HG02798 (cell line): Measurements from ENCODE around the gene YTHDF1.

ENCODE experiments used
- ATAC-seq: cut with Tn5 transposase; IDR thresholded peaks from one replicate; pipeline ENCODE4 v1.9.1; 2021; ENCODE audit warnings: mild to moderate bottlenecking; ENCODE audit not compliant: unreplicated experiment, poor library complexity

Gene YTHDF1

GRCh38 chr20:63249891-63250290 is 34.0 kb upstream of the YTHDF1 start:
- no peak for ATAC-seq

DNA sequence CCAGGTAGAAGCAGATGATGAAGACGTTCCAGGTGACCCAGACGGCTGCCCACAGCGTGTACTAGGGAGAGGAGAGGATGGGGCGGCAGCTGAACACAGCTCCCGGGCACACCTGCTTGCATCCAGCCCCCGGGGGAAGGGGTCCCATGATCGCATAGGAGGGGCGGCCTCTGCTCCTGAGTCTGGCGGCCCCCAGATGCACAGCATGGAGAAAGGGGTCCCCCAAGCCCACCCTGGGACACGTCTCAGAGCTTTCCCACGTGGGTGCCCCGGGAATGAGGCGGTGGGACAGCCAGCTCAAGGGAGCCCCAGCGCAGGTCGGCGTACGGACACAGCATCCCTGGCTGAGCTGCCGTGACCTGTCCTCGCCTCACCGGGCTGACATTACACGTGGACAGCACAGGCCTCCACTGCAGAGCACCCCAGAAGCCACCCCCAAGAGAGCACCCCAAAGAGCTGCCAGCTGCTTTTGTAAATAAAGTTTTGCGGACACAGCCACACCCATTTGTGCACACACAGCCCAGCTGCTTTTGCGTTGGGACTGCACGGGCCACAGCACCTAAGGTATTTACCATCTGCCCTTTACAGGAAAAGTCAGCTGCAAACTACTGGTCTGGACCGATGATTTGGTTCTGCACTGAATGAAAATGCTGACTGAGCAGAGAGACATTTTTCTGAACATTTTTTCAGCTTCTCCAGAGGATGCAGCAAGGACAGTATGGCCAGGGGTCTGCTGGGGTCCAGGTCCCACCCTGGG is 33.1 kb upstream of the YTHDF1 start:
- ATAC-seq = no peak

DNA sequence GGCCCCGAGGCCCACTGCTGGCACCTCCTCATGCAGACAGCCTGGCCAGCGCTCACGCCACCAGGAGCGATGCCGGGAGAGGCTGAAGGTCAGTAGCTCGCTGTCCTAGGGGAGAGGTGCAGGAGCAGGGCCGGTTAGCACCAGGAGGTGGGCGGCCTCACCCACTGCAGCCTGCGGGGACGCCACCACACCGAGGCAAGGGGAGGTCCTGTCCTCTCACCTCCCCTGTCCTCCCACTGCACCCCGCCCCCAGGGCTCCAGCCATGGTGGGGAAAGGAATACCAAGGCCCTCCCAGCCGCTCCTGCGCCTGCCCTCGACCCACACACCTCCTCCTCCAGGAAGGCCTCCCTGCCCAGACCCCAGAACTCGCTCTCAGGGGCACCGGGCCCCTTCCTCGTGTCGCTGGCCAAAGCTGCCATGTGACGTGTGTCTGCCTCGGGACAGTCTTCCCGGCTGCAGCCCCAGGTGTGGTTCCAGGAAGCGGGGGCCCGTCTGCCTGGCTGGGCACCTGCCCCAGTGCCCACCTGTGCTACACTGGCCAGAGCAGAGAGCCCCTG is 31.8 kb upstream of the YTHDF1 start:
- ATAC-seq = no peak

DNA sequence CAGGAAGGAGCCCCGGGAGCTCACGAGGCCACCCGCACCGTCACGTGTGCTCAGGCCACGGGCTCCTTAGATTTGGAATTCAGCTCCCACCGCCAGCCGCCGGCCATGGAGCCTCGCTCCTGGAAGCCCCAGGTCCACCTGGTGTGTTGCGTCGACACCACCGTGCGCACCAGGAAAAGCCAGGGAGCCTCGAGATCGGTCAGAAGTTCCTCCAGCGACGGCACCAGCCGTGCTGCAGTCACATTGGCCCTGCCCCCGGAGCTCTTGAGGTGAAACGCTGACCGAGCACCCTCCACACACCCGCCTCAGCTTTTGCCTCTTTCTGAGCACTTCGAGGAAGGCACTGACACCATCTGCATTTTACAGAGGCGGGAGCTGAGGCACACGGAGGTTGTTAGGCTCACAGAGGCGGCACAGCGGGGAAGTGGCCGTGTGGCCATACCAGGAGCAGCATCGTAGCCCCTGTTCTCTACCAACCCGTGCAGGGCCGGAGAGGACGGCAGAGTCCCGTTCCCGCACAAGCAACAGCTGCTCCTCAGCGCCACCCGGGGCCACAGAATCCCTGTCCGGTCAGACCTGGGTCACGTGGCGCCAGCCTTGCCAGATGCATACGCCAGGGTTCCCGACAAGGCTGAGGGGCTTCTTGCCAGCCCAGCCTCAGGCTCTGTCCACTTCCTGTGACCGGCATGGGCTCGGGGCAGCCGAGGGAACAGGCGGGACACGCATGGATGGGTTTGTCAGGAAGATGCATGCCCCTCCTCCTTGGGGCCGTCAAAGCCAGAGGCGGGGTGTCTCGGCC is 30.8 kb upstream of the YTHDF1 start:
- no peak for ATAC-seq

DNA sequence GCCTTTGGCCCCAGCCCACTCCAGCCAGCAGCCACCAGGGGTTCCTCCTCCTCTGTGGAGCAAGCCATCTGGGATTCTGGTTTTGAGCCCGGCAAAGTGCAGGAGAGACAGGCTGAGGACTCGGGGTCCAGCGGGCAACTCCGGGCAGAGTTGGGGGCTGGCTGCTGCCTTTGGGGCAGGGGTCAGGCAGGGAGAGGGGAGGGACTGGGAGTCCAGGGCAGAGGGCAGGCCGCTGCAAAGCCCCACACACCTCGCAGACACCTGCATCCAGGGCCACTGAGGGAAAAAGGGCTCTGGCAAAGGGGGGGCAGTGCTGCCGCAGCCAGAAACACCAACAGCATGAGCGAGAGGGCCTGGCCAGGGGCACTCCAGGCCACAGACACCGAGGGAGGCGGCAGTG is 28.5 kb upstream of the YTHDF1 start:
- ATAC-seq = no peak

GRCh38 chr20:63243604-63244247 is 27.8 kb upstream of the YTHDF1 start:
- ATAC-seq = no peak

DNA sequence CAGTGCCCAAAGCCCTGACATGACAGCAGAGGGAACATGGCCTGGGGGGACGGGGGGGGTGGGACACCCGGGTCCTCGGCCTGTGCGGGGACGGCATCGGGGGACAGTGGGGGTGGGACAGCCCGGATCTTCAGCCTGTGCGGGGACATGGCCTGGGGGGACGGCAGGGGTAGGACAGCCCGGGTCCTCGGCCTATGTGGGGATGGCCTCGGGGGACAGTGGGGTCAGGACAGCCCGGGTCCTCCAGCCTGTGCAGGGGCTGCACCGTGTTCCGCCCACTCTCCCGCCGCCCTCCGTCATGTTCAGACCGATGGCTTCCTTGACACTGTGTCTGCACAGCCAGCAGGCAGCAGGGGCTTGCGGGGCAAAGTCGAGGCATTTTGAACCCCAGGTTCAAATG is 26.8 kb upstream of the YTHDF1 start:
- ATAC-seq = no peak

GRCh38 chr20:63241272-63241671 is 25.3 kb upstream of the YTHDF1 start:
- no peak for ATAC-seq

- no peak for ATAC-seq
These were observed 24.1 kb upstream of the YTHDF1 start for GRCh38 chr20:63240004-63240403.

GRCh38 chr20:63239431-63239830 is 23.5 kb upstream of the YTHDF1 start:
- no peak for ATAC-seq

GRCh38 chr20:63238514-63239125 is 22.7 kb upstream of the YTHDF1 start:
- ATAC-seq = no peak

DNA sequence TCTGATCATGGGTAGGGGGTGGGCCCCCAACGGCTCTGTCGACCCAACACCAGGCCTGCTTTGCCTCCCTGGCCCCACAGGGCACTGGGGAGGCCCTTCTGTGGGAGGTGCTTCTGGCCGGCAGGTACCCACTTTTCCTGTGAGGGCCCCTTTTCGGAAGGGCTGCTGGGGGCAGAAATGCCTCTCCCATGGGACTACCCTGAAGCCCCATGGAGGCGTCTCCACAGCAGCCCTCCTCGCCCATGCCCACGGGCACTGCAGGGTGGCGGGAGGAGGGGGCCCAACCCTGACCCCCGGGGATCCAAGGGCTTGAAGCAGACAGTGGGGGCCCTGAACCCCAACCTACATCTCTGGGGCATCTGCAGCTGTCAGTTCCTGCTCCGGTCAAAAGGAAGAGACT is 22.1 kb upstream of the YTHDF1 start:
- no peak for ATAC-seq

- ATAC-seq = no peak
These were observed 20.3 kb upstream of the YTHDF1 start for GRCh38 chr20:63236116-63236837.

DNA sequence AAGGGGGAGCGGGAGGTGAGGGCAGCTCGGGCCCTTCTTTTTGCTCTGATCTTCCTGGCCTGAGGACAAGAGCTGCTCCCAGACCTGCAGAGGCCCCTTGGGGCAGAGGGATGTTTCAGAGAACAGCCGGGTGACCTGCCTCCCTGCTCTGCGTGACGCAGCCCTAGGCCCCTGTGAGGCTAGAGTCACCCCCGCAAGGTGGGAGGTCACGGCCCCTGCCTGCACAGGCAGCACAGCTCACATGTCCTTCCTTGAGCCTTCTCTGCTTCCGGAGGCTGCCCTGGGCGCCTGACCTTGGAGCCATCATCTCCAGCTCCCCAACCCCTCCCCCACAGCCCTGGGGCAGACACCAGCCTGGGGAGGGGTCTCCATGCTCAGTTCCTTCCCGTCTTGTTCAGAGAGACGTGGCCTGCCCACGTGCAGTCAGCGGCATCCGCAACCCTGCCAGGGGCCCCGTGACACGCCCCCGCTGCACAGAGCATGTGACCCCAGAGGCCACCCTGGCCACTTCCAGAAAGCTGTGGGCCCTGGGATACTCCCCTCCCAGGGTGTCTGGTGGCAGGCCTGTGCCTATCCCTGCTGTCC is 19.6 kb upstream of the YTHDF1 start, which contains the start of gene BIRC7:
Gene BIRC7 (plus strand): TSS at position 507 of the 585 bp plus-strand sequence. CDS start 192 bp downstream, outside the sequence.
- no peak for ATAC-seq

- no peak for ATAC-seq
These were observed 18.9 kb upstream of the YTHDF1 start for GRCh38 chr20:63234693-63235398.

DNA sequence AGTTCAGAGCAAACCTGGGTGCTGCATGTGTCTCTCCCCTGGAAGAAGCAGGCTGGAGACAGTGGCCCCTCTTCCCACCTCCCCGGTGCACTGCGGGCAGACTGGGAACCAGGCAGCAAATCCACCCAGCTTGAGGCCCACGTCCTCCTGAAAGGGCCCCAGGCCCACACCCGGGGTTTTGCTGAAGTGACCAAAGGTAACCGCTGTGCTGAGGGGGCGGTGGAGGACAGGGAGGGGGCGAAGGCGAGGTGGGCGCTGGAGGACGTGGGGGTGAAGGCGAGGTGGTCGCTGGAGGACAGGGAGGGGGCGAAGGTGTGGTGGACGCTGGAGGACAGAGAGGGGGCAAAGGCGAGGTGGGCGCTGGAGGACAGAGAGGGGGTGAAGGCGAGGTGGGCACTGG is 18.0 kb upstream of the YTHDF1 start:
- ATAC-seq = no peak

DNA sequence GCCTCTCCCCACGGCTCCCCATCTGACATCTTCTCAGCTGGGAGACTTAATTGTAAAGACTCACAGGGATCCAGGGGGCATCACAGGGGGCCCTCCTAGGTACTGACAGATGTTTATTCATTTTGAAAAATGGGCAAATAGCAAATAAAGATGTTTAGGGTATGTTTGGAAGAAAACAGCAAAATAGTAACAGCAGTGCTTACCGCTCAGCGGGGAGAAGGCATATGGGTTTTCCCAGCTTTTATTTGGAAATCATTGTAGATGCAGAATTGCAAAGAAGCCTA is 17.1 kb upstream of the YTHDF1 start:
- ATAC-seq = no peak

DNA sequence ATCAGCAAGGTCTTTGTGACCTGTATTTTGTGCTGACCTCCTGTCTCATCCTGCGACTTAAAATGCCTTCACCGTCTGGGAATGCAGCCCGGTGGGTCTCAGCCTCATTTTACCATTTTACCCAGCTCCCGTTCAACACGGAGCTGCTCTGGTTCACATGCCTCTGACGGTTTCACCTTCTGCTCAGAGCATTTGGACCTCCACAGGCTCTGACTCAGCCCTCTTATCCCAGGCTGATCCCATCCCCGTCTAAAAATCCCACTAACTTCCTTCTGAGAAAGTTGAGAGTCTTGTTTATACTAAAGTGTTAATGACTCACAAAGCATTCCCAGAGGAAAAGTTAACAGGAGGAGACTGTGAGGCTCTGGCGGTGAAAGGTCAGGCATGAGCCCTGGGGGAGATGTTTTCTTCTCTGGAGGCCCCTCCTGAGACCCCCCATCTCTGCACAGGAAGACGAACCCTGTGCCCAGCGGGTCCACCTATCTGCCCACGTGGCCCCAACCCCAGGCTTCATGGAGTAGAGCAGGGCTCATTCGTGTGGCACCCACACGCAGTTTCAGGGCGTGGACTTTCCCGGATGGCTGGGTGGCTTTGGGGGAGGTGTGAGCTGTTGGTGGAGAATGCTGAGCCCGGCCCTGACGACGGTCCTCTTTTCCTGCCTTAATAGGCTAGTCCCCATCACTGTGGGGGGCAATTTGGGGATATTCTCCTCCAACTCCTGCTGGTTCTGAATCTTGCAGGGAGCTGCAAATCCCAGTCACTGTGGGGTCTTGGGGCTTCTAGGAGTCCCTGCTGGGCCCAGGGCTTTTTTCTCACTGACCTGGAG is 16.5 kb upstream of the YTHDF1 start:
- ATAC-seq = no peak
